DOHH2 (cell line): Measurements from ENCODE around the gene LMTK2.

Source experiments
- H3F3A ChIP-seq: fragments of 200-600 bp; sonication (generic), shearing (Covaris generic); 2 replicates; pipeline ENCODE4 v1.6.0; 2016; ENCODE audit warnings: antibody characterized with exemption, mild to moderate bottlenecking; ENCODE audit not compliant: control insufficient read depth, insufficient read depth
- H3K27ac ChIP-seq: fragments of 200-600 bp; sonication (generic); 2 replicates; pipeline ENCODE4 v1.5.1; 2014; ENCODE audit warnings: low read depth, mild to moderate bottlenecking, low read length, moderate library complexity
- H3K27me3 ChIP-seq: fragments of 200-600 bp; sonication (generic); 2 replicates; pipeline ENCODE4 v1.6.1; 2014; ENCODE audit warnings: mild to moderate bottlenecking, low read length, mixed read lengths; ENCODE audit not compliant: control insufficient read depth
- H3K36me3 ChIP-seq: fragments of 200-600 bp; sonication (generic); 2 replicates; pipeline ENCODE4 v1.6.1; 2014; ENCODE audit warnings: mild to moderate bottlenecking, low read length, moderate library complexity, mixed read lengths; ENCODE audit not compliant: control insufficient read depth
- H3K4me1 ChIP-seq: fragments of 200-600 bp; sonication (generic); 2 replicates; pipeline ENCODE4 v1.6.1; 2014; ENCODE audit warnings: mild to moderate bottlenecking, low read length, mixed read lengths; ENCODE audit not compliant: control insufficient read depth
- H3K4me2 ChIP-seq: fragments of 200-600 bp; sonication (generic); 2 replicates; pipeline ENCODE4 v1.6.0; 2014; ENCODE audit warnings: mild to moderate bottlenecking, low read length, moderate library complexity
- H3K4me3 ChIP-seq: fragments of 200-600 bp; sonication (generic); 2 replicates; pipeline ENCODE4 v1.5.1; 2014; ENCODE audit warnings: mild to moderate bottlenecking, low read length, mixed read lengths
- H3K79me2 ChIP-seq: fragments of 200-600 bp; sonication (generic); 2 replicates; pipeline ENCODE4 v1.6.1; 2014; ENCODE audit warnings: mild to moderate bottlenecking, low read length, mixed read lengths; ENCODE audit not compliant: control insufficient read depth
- H3K9me2 ChIP-seq: fragments of 200-600 bp; sonication (generic); replicated peaks from 2 replicates; pipeline ENCODE4 v1.6.1; 2014; ENCODE audit warnings: mild to moderate bottlenecking, low read length, mixed read lengths; ENCODE audit not compliant: control insufficient read depth
- H3K9me3 ChIP-seq: fragments of 200-600 bp; sonication (generic); 2 replicates; pipeline ENCODE4 v1.6.1; 2014; ENCODE audit warnings: antibody characterized with exemption, low read length, mixed read lengths; ENCODE audit not compliant: control insufficient read depth, insufficient read depth
- H4K20me1 ChIP-seq: fragments of 200-600 bp; sonication (generic); 2 replicates; pipeline ENCODE4 v1.6.0; 2014; ENCODE audit warnings: low read depth, mild to moderate bottlenecking, antibody characterized with exemption, low read length, moderate library complexity; ENCODE audit not compliant: control insufficient read depth, insufficient read depth
- CTCF ChIP-seq: fragments of 200-600 bp; sonication (generic); IDR thresholded peaks from one replicate; pipeline ENCODE4 v1.5.1; 2014; ENCODE audit warnings: antibody characterized with exemption, mild to moderate bottlenecking, low read depth, low read length; ENCODE audit not compliant: poor library complexity, severe bottlenecking
- EZH2phosphoT487 ChIP-seq: fragments of 200-600 bp; sonication (generic); IDR thresholded peaks from 2 replicates; pipeline ENCODE4 v1.6.1; 2017; ENCODE audit warnings: borderline replicate concordance, mild to moderate bottlenecking, antibody characterized with exemption, low read length, moderate library complexity, mixed read lengths

LMTK2 gene

GRCh38 chr7:98162758-98163157 is 56.1 kb downstream of the LMTK2 start:
- Histone ChIP-seq H3K36me3 (peaks cover 4% of the 10 kb centered on the region; the same call in 1 of the 2 replicates), H3K4me3 (no peak overlapping the region), H3F3A (no peaks in the 10 kb centered on the region), H3K4me2 (no peak overlapping the region), H3K27ac (no peak overlapping the region), H3K9me3 (no peaks in the 10 kb centered on the region), H3K9me2 (no peaks in the 10 kb centered on the region), H4K20me1 (peaks cover 28% of the 10 kb centered on the region), H3K79me2 (no peaks in the 10 kb centered on the region), H3K4me1 (peaks cover 7% of the 10 kb centered on the region), H3K27me3 (no peaks in the 10 kb centered on the region)
- TF ChIP-seq CTCF (no peak), EZH2phosphoT487 (no peak)

GRCh38 chr7:98163269-98163668 is 56.6 kb downstream of the LMTK2 start:
- Histone ChIP-seq H3F3A (no peaks in the 10 kb centered on the region), H3K4me2 (no peak overlapping the region), H3K27me3 (no peaks in the 10 kb centered on the region), H3K79me2 (no peaks in the 10 kb centered on the region), H4K20me1 (peaks cover 29% of the 10 kb centered on the region), H3K27ac (no peak overlapping the region), H3K4me3 (no peak overlapping the region), H3K4me1 (peaks cover 7% of the 10 kb centered on the region), H3K9me2 (no peaks in the 10 kb centered on the region), H3K36me3 (peaks cover 4% of the 10 kb centered on the region; the same call in 1 of the 2 replicates), H3K9me3 (no peaks in the 10 kb centered on the region)
- TF ChIP-seq EZH2phosphoT487, result no peak
- no peak for TF ChIP-seq CTCF

GRCh38 chr7:98163704-98164494 is 57.2 kb downstream of the LMTK2 start:
- no peak for TF ChIP-seq CTCF
- TF ChIP-seq EZH2phosphoT487, result no peak
- H3F3A ChIP-seq, result no peaks in the 10 kb centered on the region
- no peak overlapping the region for H3K4me3 ChIP-seq
- no peaks in the 10 kb centered on the region for H3K9me2 ChIP-seq
- H3K27ac ChIP-seq, result no peak overlapping the region
- no peaks in the 10 kb centered on the region for H3K79me2 ChIP-seq
- no peaks in the 10 kb centered on the region for H3K27me3 ChIP-seq
- peaks cover 29% of the 10 kb centered on the region for H4K20me1 ChIP-seq
- no peak overlapping the region for H3K4me2 ChIP-seq
- H3K9me3 ChIP-seq, result no peaks in the 10 kb centered on the region
- H3K36me3 ChIP-seq, result peaks cover 4% of the 10 kb centered on the region; the same call in 1 of the 2 replicates
- peaks cover 7% of the 10 kb centered on the region for H3K4me1 ChIP-seq
